Measurements from ENCODE around the gene CCDC106.

GRCh38 chr19:55656988-55657747 is 9.2 kb downstream of the CCDC106 start:
- TF ChIP-seq CTCF (IDR thresholded peaks at IDR 0.05) (no peak), POLR2A (IDR thresholded peaks at IDR 0.05) (no peak)

Data from adrenal gland (tissue), 5 donors.